ENCODE measurements around the gene CYP2C19. TPM values are rescaled to one million over a fixed set of nuclear protein-coding genes. Genes with fewer than 3 reads are reported as not detected.

Gene CYP2C19
- polyA plus RNA-seq, 1 donor from 2014 or later, result 0.16 TPM

DNA sequence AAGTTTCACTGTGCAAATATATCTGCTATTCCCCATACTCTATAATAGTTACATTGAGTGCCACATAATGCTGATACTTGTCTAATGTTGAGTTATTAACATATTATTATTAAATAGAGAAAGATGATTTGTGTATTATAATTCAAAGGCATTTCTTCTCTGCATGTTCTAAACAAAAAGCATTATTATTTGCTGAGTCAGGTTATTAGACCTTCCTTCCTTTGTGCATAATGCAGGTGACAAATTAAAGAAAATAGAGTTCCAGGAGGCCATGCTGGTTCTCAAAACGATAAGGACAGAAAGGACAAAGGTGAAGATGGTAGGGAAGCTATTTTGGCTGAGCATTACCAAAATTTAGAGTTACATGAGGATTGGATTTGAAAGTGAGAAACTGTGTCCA, 90.6 kb downstream of the CYP2C19 start:
- Histone ChIP-seq H3K27ac (ENCODE audit: low read length) (no peak overlapping the region), H3K4me3 (ENCODE audit: low read length) (no peak overlapping the region), H4K20me1 (ENCODE audit: insufficient read depth) (no peaks in the 10 kb centered on the region), H3K4me2 (ENCODE audit: low read length) (no peak overlapping the region), H3K27me3 (ENCODE audit: insufficient read depth, low read depth, low read length) (no peaks in the 10 kb centered on the region), H3K36me3 (ENCODE audit: insufficient read depth, low read length) (no peaks in the 10 kb centered on the region), H3K9ac (ENCODE audit: low read length) (no peak overlapping the region), H3F3A (ENCODE audit: insufficient read depth, low read length, poor library complexity, severe bottlenecking) (no peaks in the 10 kb centered on the region), H3K79me2 (replicated peaks; ENCODE audit: insufficient read depth, low read length) (no peaks in the 10 kb centered on the region), H3K9me2 (ENCODE audit: insufficient read depth, low read length) (no peaks in the 10 kb centered on the region), H2AFZ (ENCODE audit: low read depth, low read length) (no peak overlapping the region), H3K9me3 (ENCODE audit: low read length) (no peaks in the 10 kb centered on the region)
- TF ChIP-seq MXI1 (conservative IDR thresholded peaks at IDR 0.05; ENCODE audit: poor library complexity, severe bottlenecking), result no peak
- no peak for TF ChIP-seq EP300 (conservative IDR thresholded peaks at IDR 0.05; ENCODE audit: poor library complexity, severe bottlenecking)
- no peak for TF ChIP-seq SMC3 (conservative IDR thresholded peaks at IDR 0.05; ENCODE audit: poor library complexity)
- no peak for TF ChIP-seq POLR2AphosphoS5 (IDR thresholded peaks at IDR 0.05)
- TF ChIP-seq RAD21 (conservative IDR thresholded peaks at IDR 0.05), result no peak
- no peak for TF ChIP-seq REST (IDR thresholded peaks at IDR 0.05; ENCODE audit: borderline replicate concordance)
- TF ChIP-seq TAF1 (IDR thresholded peaks at IDR 0.05; ENCODE audit: low read depth), result no peak
- no peak for TF ChIP-seq EZH2 (IDR thresholded peaks at IDR 0.05; ENCODE audit: borderline replicate concordance, insufficient read depth, low read length, poor library complexity, severe bottlenecking)
- TF ChIP-seq, protein P1, sequence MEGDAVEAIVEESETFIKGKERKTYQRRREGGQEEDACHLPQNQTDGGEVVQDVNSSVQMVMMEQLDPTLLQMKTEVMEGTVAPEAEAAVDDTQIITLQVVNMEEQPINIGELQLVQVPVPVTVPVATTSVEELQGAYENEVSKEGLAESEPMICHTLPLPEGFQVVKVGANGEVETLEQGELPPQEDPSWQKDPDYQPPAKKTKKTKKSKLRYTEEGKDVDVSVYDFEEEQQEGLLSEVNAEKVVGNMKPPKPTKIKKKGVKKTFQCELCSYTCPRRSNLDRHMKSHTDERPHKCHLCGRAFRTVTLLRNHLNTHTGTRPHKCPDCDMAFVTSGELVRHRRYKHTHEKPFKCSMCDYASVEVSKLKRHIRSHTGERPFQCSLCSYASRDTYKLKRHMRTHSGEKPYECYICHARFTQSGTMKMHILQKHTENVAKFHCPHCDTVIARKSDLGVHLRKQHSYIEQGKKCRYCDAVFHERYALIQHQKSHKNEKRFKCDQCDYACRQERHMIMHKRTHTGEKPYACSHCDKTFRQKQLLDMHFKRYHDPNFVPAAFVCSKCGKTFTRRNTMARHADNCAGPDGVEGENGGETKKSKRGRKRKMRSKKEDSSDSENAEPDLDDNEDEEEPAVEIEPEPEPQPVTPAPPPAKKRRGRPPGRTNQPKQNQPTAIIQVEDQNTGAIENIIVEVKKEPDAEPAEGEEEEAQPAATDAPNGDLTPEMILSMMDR (IDR thresholded peaks at IDR 0.05; ENCODE audit: poor library complexity, severe bottlenecking), result no peak

GRCh38 chr10:94858005-94858404, 95.5 kb downstream of the CYP2C19 start:
- no peak overlapping the region for H3K4me3 ChIP-seq (ENCODE audit: low read length)
- H2AFZ ChIP-seq (ENCODE audit: low read depth, low read length), result no peak overlapping the region
- TF ChIP-seq TAF1 (IDR thresholded peaks at IDR 0.05; ENCODE audit: low read depth) (no peak), REST (IDR thresholded peaks at IDR 0.05; ENCODE audit: borderline replicate concordance) (no peak), MXI1 (conservative IDR thresholded peaks at IDR 0.05; ENCODE audit: poor library complexity, severe bottlenecking) (no peak), SMC3 (conservative IDR thresholded peaks at IDR 0.05; ENCODE audit: poor library complexity) (no peak), EP300 (conservative IDR thresholded peaks at IDR 0.05; ENCODE audit: poor library complexity, severe bottlenecking) (no peak), EZH2 (IDR thresholded peaks at IDR 0.05; ENCODE audit: borderline replicate concordance, insufficient read depth, low read length, poor library complexity, severe bottlenecking) (no peak), POLR2AphosphoS5 (IDR thresholded peaks at IDR 0.05) (no peak), RAD21 (conservative IDR thresholded peaks at IDR 0.05) (no peak)
- TF ChIP-seq, protein P1 (IDR thresholded peaks at IDR 0.05; ENCODE audit: poor library complexity, severe bottlenecking), result no peak
- no peak overlapping the region for H3K9ac ChIP-seq (ENCODE audit: low read length)
- H4K20me1 ChIP-seq (ENCODE audit: insufficient read depth), result no peaks in the 10 kb centered on the region
- no peaks in the 10 kb centered on the region for H3K9me2 ChIP-seq (ENCODE audit: insufficient read depth, low read length)
- H3K27me3 ChIP-seq (ENCODE audit: insufficient read depth, low read depth, low read length), result no peaks in the 10 kb centered on the region
- H3K27ac ChIP-seq (ENCODE audit: low read length), result no peak overlapping the region
- no peaks in the 10 kb centered on the region for H3K79me2 ChIP-seq (replicated peaks; ENCODE audit: insufficient read depth, low read length)
- no peaks in the 10 kb centered on the region for H3F3A ChIP-seq (ENCODE audit: insufficient read depth, low read length, poor library complexity, severe bottlenecking)
- no peaks in the 10 kb centered on the region for H3K9me3 ChIP-seq (ENCODE audit: low read length)
- H3K4me2 ChIP-seq (ENCODE audit: low read length), result no peak overlapping the region
- H3K36me3 ChIP-seq (ENCODE audit: insufficient read depth, low read length), result no peaks in the 10 kb centered on the region

All from neural cell (in vitro differentiated cells).